Ishikawa (cell line): ENCODE results near the gene PPIB.

Experiments used
- CEBPB ChIP-seq: IDR thresholded peaks from 2 replicates; pipeline ENCODE4 v1.6.1; 2012
- CREB1 ChIP-seq: IDR thresholded peaks from 2 replicates; pipeline ENCODE4 v1.6.1; 2012; ENCODE audit warnings: low read depth
- RAD21 ChIP-seq: IDR thresholded peaks from 2 replicates; pipeline ENCODE4 v1.6.1; 2012; ENCODE audit warnings: low read depth
- YY1 ChIP-seq: IDR thresholded peaks from 2 replicates; pipeline ENCODE4 v1.6.1; 2012; ENCODE audit warnings: low read depth

DNA sequence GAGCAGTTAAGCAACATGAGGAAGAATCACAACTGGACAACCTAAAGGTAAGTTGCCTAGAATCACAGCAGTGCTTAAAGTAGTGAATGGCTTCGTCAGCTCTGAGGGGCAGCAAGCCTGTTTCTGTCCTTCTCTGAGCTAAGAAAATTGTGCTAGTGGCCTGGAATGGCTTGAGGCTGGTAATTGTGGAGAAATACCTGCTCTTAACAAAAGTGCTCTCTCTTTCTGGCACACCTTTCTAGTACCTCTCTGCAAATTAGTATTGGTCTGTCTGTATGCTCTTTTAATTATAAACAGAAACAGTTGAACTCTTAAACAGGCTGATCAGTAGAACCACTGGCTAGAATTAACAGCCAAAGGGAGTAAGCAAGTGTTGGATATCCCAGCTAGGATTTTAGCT is 55.5 kb downstream of the PPIB start:
- TF ChIP-seq CREB1 (no peak), RAD21 (no peak), CEBPB (no peak), YY1 (no peak)
